HG02798 (cell line): Measurements from ENCODE around the gene INSYN2B.

Experiments
- ATAC-seq: cut with Tn5 transposase; IDR thresholded peaks from one replicate; pipeline ENCODE4 v1.9.1; 2021; ENCODE audit warnings: mild to moderate bottlenecking; ENCODE audit not compliant: unreplicated experiment, poor library complexity

INSYN2B gene

GRCh38 chr5:169980418-169981053, at the start of gene INSYN2B:
Gene INSYN2B (minus strand): TSS chr5:169980495. CDS start chr5:169883898, 96,597 bp downstream.
- ATAC-seq: peak; percentile 50

GRCh38 chr5:170028124-170028523, 47.8 kb upstream of the INSYN2B start:
- ATAC-seq: no peak

- ATAC-seq: no peak
These were observed 45.6 kb upstream of the INSYN2B start for GRCh38 chr5:170025853-170026252.

- ATAC-seq: no peak
These were observed 41.2 kb upstream of the INSYN2B start for GRCh38 chr5:170021506-170021905.

GRCh38 chr5:170020423-170020822, 40.1 kb upstream of the INSYN2B start:
- no peak for ATAC-seq

- no peak for ATAC-seq
These were observed 32.3 kb upstream of the INSYN2B start for GRCh38 chr5:170012622-170013021.

GRCh38 chr5:170011751-170012150, 31.5 kb upstream of the INSYN2B start:
- no peak for ATAC-seq

GRCh38 chr5:170010595-170010994, 30.3 kb upstream of the INSYN2B start:
- no peak for ATAC-seq

- ATAC-seq: no peak
These were observed 28.1 kb upstream of the INSYN2B start for GRCh38 chr5:170008376-170008775.

GRCh38 chr5:170006021-170006420, 25.7 kb upstream of the INSYN2B start:
- ATAC-seq: no peak

GRCh38 chr5:170000155-170000554, 19.9 kb upstream of the INSYN2B start:
- no peak for ATAC-seq

GRCh38 chr5:169999621-170000020, 19.3 kb upstream of the INSYN2B start:
- ATAC-seq: no peak

GRCh38 chr5:169997798-169998197, 17.5 kb upstream of the INSYN2B start:
- peak; percentile 55 for ATAC-seq

- ATAC-seq: no peak
These were observed 13.1 kb upstream of the INSYN2B start for GRCh38 chr5:169993485-169993790.

GRCh38 chr5:169992789-169993484, 12.6 kb upstream of the INSYN2B start:
- ATAC-seq: no peak

GRCh38 chr5:169991115-169991869, 11.0 kb upstream of the INSYN2B start:
- no peak for ATAC-seq

GRCh38 chr5:169989365-169989764, 9.1 kb upstream of the INSYN2B start:
- no peak for ATAC-seq

- ATAC-seq: no peak
These were observed 8.7 kb upstream of the INSYN2B start for GRCh38 chr5:169988947-169989346.

GRCh38 chr5:169988206-169988605, 7.9 kb upstream of the INSYN2B start:
- ATAC-seq: no peak

- no peak for ATAC-seq
These were observed 424 bp downstream of the INSYN2B start for GRCh38 chr5:169979871-169980270.

- no peak for ATAC-seq
These were observed 1.6 kb downstream of the INSYN2B start for GRCh38 chr5:169978714-169979113.
